Left ventricle myocardium inferior (tissue), 1 donor: ENCODE measurements around the gene DIAPH2. TPM values are rescaled to one million over a fixed set of nuclear protein-coding genes. Genes with fewer than 3 reads are reported as not detected.
"Not testable (repeated sequence)": the region's sequence is repeated elsewhere in the genome, so short reads cannot be mapped to it uniquely, and the experiment has no call there.

Experiments used
- DNase-seq: peaks from one replicate; pipeline ENCODE4 v3.0.0-alpha.2; 2020
- H3K27ac ChIP-seq: fragments of 200-600 bp; replicated peaks from 2 replicates; pipeline ENCODE4 v1.8.0; 2021
- H3K27me3 ChIP-seq: fragments of 200-600 bp; 2 replicates; pipeline ENCODE4 v1.8.0; 2021; ENCODE audit warnings: low read depth
- H3K36me3 ChIP-seq: fragments of 200-600 bp; 2 replicates; pipeline ENCODE4 v1.8.0; 2021
- H3K4me1 ChIP-seq: fragments of 200-600 bp; 2 replicates; pipeline ENCODE4 v1.8.0; 2021
- H3K4me3 ChIP-seq: fragments of 200-600 bp; 2 replicates; pipeline ENCODE4 v1.8.0; 2021; ENCODE audit warnings: mild to moderate bottlenecking, moderate library complexity
- H3K9me3 ChIP-seq: fragments of 200-600 bp; replicated peaks from 2 replicates; pipeline ENCODE4 v1.8.0; 2021
- CTCF ChIP-seq: fragments of 200-600 bp; IDR thresholded peaks from 2 replicates; pipeline ENCODE4 v1.8.0; 2021; ENCODE audit warnings: antibody characterized with exemption, mild to moderate bottlenecking, borderline replicate concordance
- intact Hi-C: fragments of 100-400 bp; cut with micrococcal nuclease; formaldehyde crosslinking; loops from one replicate; pipeline ENCODE4 v1.11.0; 2022
- total RNA-seq: library from RNA; stranded (reverse); fragmentation: NEBNext Ultra II Directional; extraction: Animal tissue kit (Norgen Biotek cat#: 25700); gene quantifications from one replicate; pipeline ENCODE4 v1.2.1, GENCODE V29; 2021
- donor health status: DM: no; HTN: yes; CAD: no; lungs with severe emphysema.

Gene DIAPH2
- total RNA-seq, 1 donor from 2014 or later, result 9.3 TPM

- no peaks in the 10 kb centered on the region for H3K9me3 ChIP-seq
- H3K36me3 ChIP-seq, result no peaks in the 10 kb centered on the region
- DNase-seq, result no peak
- TF ChIP-seq CTCF, result no peak
- peak overlapping the region; percentile 48 for H3K27ac ChIP-seq
- H3K4me3 ChIP-seq, result no peak overlapping the region
- no peaks in the 10 kb centered on the region for H3K27me3 ChIP-seq
- intact Hi-C loops, result no loop called here
- no peaks in the 10 kb centered on the region for H3K4me1 ChIP-seq
These were observed 718.3 kb downstream of the DIAPH2 start for GRCh38 chrX:97402903-97403302.

GRCh38 chrX:97405031-97405660, 720.5 kb downstream of the DIAPH2 start:
- TF ChIP-seq CTCF, result no peak
- no peak for DNase-seq
- no peak overlapping the region for H3K27ac ChIP-seq
- intact Hi-C loops, result no loop called here
- peaks cover 6% of the 10 kb centered on the region for H3K9me3 ChIP-seq
- no peaks in the 10 kb centered on the region for H3K4me1 ChIP-seq
- no peak overlapping the region for H3K4me3 ChIP-seq
- no peaks in the 10 kb centered on the region for H3K27me3 ChIP-seq
- H3K36me3 ChIP-seq, result no peaks in the 10 kb centered on the region

GRCh38 chrX:97409632-97410415, 725.2 kb downstream of the DIAPH2 start:
- H3K9me3 ChIP-seq, H3K27ac ChIP-seq, H3K27me3 ChIP-seq, intact Hi-C loops, H3K4me1 ChIP-seq, H3K4me3 ChIP-seq, H3K36me3 ChIP-seq, DNase-seq: not testable (repeated sequence)

GRCh38 chrX:97416461-97416860, 731.8 kb downstream of the DIAPH2 start:
- no peaks in the 10 kb centered on the region for H3K36me3 ChIP-seq
- intact Hi-C loops, result no loop called here
- no peak for TF ChIP-seq CTCF

GRCh38 chrX:97429101-97429500, 744.5 kb downstream of the DIAPH2 start:
- no peaks in the 10 kb centered on the region for H3K9me3 ChIP-seq
- intact Hi-C loops, result no loop called here

More at GRCh38 chrX:97416461-97416860, 731.8 kb downstream of the DIAPH2 start:
- H3K4me1 ChIP-seq, result no peaks in the 10 kb centered on the region
- no peak overlapping the region for H3K4me3 ChIP-seq
- H3K9me3 ChIP-seq, result no peaks in the 10 kb centered on the region
- H3K27me3 ChIP-seq, result no peaks in the 10 kb centered on the region
- no peak for DNase-seq
- H3K27ac ChIP-seq, result no peak overlapping the region

More at GRCh38 chrX:97429101-97429500, 744.5 kb downstream of the DIAPH2 start:
- Histone ChIP-seq H3K4me3 (no peak overlapping the region), H3K4me1 (no peaks in the 10 kb centered on the region), H3K27ac (no peak overlapping the region), H3K36me3 (no peaks in the 10 kb centered on the region), H3K27me3 (no peaks in the 10 kb centered on the region)
- DNase-seq, result no peak
- no peak for TF ChIP-seq CTCF
